ENCODE results near the gene ANKRD45.
"Not testable (repeated sequence)": the region's sequence is repeated elsewhere in the genome, so short reads cannot be mapped to it uniquely, and the experiment has no call there.

ANKRD45 gene, protein sequence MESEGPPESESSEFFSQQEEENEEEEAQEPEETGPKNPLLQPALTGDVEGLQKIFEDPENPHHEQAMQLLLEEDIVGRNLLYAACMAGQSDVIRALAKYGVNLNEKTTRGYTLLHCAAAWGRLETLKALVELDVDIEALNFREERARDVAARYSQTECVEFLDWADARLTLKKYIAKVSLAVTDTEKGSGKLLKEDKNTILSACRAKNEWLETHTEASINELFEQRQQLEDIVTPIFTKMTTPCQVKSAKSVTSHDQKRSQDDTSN

DNA sequence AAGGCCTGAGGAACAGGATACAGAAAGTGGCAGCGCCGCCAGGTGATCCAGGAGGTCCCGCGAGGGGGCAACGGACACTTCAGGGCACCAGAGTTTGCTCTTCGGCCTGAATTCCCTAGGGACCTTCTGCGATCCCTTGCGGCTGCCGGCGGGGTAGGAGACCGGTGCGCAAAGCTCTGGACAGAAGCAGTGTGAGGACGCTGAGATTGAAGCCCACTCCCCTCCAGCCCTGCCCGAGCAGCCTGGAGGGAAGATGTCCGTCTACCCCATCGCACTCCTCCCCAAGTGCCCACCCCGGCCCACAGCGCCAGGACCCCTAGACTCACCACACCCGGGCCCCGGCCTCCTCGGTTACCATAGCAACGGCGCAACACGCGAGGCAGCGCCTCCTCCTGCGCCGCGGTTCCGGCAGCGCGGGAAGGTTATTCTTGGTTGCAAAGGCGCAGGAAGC lies at the start of gene ANKRD45:
Gene ANKRD45 (minus strand): TSS at position 361 of the 451 bp plus-strand sequence. CDS start 10,433 bp downstream, outside the sequence.
- DNase-seq (ENCODE audit: low read depth in 2 of 3, low spot score in 2 of 3): peak in 2 of 3 experiments; percentile 8 to 11

DNA sequence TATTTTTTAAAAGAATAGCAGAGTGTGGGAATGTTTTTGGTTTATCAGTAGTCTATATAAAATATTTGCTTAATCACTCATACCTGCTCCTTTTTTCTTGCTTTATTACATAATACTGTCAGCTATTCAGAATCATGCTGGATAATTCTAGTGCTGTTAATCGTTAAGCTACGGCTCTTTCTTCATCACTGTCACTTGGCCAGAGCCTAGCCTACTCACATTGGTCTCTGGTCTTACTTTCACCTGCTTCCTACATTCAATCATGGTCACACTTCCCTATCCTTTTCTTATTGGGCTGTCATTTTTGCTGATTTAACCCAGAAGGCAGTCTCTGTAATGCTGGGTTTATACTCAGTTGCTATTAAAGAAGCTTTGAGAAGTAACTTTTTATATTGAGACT lies 47.6 kb upstream of the ANKRD45 start:
- no peak for DNase-seq (ENCODE audit: low read depth in 2 of 3, low spot score in 2 of 3)

DNA sequence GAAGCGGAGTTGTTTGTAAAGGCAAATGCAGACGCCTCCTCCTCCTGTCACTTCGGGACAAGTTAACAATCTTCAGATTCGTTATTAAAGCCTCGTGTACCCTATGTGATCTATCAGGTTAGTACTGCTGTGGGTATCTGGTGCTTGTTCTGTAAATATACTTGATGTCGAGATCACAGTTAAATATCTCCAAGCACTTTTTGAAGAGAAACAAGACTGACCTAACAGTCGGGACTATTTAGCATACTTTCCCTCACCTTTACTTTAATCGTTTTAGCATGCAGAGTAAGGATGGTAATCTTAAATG lies 45.8 kb upstream of the ANKRD45 start:
- DNase-seq (ENCODE audit: low read depth in 2 of 3, low spot score in 2 of 3): no peak

DNA sequence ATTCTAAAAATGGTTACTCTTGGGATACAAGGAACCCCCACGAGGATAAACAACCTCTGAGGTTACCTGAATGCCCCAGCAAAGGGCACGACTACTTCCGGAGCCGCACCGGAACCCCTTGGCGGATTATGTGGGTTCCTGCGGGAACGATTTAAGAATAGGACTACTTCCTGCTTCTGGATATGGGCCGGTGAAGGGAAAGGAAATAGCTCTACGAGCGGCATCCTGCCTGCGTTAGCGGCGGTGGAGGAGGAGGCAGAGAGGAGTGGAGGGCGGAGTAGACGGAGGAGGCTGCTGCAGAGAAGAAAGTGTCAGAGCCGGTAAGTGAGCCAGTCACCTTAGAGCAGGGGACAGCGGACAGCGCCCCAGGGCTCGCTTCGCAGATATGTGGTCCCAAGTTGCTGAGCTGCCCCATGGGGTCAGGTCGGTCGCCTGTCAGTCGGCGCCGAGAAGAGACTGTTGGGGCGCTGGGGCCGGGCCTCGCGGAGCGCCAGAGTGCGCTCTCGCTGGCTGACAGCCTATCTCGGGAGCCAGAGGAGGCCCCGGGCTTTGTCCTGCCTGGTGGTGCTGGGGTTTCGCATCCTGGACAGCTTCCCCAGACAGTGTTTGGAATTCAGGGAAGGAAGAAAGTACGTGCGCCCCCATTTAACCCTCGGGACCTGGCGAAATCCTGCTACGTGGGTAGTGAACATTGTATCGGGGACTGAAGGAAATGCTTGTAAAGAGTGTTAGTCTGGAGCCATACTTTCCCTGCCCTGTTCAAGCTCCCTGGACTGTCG lies 45.3 kb upstream of the ANKRD45 start, which contains the start of gene KLHL20:
Gene KLHL20 (plus strand): TSS at position 223 of the 779 bp plus-strand sequence. CDS start 1,063 bp downstream, outside the sequence.
- peak; percentile 45 to 69 (median 69) for DNase-seq (ENCODE audit: low read depth in 2 of 3, low spot score in 2 of 3)

DNA sequence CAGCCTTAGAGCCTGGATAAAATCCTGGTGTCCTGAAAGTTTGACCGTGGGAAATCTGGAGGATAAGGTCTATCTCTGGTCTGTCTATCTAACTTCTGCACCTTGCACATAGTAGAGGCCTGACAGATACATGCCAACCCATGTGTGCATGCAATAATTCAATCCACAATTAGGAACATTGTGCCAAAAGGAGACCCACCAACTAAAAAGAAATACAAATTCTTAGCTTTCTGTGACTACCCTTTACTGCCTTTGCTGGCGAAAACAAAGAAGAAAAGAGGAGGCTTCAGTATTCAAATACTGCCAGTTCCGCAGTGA lies 44.7 kb upstream of the ANKRD45 start:
- DNase-seq (ENCODE audit: low read depth in 2 of 3, low spot score in 2 of 3): no peak

DNA sequence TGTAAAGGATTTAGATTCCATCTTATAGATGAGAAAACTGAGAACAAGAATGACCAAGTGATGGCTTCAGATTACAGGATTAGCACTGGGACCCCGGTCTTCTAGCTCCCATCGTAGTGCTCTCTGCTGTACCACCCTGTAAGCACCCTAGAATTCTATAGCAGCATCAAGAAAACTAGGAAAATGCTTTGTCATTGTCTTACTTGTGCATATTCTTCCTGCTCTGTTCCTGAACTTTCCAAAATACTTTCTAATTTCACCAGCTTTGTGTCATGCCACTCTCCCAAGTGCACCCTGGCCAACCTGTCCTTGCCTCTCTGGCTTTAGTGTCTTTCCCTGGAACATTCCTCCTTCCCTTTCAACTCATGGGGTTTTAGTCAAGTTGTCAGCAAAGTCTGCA lies 39.1 kb upstream of the ANKRD45 start:
- no peak for DNase-seq (ENCODE audit: low read depth in 2 of 3, low spot score in 2 of 3)

DNA sequence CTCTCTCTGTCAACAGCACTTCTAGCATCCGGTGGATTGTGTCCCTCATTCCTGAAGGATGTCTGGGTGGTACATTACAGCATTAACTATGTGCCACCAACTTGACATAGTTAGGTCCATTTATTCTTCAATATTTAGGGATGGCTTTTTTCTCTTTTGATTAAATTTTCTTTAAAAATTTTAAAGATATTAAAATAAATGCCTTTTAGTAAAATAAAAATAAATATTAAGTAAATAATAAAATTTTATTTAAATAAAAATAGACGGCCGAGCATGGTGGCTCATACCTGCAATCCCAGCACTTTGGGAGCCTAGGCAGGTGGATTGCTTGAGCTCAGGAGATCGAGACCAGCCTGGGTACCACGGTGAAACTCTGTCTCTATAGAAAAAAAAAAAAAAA lies 35.5 kb upstream of the ANKRD45 start:
- DNase-seq (ENCODE audit: low read depth in 2 of 3, low spot score in 2 of 3): no peak

DNA sequence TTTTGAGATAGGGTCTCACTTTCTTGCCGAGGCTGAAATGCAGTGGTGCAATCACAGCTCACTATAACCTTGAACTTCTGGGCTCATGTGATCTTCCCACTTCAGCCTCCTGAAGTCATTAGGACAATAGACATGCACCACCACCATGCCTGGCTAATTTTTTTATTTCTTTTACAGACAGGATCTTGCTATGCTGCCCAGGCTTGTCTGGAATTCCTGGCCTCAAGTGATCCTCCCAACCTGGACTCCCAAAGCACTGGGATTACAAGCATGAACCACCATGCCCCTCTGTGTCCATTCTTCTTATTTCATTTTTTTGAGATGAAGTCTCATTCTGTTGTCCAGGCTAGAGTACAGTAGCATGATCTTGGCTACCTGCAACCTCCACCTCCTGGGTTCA lies 33.1 kb upstream of the ANKRD45 start:
- no peak for DNase-seq (ENCODE audit: low read depth in 2 of 3, low spot score in 2 of 3)

DNA sequence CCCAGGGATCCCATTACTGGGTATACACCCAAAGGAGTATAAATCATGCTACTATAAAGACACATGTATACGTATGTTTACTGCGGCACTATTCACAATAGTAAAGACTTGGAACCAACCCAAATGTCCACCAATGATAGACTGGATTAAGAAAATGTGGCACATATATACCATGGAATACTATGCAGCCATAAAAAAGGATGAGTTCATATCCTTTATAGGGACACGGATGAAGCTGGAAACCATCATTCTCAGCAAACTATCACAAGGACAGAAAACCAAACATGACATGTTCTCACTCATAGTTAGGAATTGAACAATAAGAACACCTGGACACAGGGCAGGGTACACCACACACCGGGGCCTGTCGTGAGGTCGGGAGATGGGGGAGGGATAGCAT lies 31.6 kb upstream of the ANKRD45 start:
- not testable (repeated sequence) for DNase-seq (ENCODE audit: low read depth in 2 of 3, low spot score in 2 of 3)

DNA sequence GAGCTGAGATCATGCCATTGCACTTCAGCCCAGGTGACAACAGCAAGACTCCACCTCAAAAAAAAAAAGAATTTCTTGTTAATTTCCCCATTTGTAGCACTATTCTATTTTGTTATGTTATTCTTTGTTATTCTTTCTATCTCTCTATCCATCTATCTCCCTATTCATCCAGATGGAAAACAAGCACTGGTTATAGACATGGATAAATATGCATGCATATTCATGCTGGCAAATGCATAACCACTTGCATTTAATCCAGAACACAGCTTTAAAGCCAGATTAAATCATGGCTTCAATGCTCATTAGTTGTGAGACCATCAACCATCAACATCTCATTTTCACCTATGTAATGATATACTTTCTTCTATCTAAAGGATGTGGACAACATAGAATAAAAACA lies 23.6 kb upstream of the ANKRD45 start:
- no peak for DNase-seq (ENCODE audit: low read depth in 2 of 3, low spot score in 2 of 3)

DNA sequence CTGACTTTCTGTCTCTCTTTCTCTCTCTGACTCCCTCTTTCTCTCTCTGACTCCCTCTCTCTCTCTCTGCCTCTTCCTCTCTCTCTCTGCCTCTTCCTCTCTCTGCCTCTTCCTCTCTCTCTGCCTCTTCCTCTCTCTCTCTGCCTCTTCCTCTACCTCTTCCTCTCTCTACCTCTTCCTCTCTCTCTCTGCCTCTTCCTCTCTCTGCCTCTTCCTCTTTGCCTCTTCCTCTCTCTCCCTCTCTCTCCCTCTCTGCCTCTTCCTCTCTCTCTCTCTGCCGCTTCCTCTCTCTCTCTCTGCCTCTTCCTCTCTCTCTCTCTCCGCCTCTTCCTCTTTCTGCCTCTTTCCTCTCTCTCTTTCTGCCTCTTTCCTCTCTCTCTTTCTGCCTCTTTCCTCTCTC lies 18.6 kb upstream of the ANKRD45 start:
- no peak for DNase-seq (ENCODE audit: low read depth in 2 of 3, low spot score in 2 of 3)

DNA sequence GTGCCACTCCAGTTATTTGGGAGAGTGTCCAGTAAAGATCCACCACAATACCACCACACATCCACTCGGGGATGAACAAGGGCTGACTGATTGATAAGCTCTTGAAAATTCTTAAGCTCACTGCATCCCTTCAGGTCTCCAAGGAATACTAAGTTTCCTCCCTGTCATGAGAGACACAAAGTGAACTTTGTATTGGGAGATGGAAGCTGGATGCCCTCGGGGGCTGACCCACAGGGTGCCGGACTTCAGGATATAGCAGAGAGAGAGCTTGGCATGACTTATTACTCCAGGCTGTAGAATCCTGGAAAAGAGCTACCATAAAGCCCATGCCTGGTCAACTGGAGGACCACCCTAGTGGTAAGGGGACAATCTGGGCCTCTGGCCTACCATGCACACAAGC lies 15.5 kb upstream of the ANKRD45 start:
- DNase-seq (ENCODE audit: low read depth in 2 of 3, low spot score in 2 of 3): not testable (repeated sequence)

DNA sequence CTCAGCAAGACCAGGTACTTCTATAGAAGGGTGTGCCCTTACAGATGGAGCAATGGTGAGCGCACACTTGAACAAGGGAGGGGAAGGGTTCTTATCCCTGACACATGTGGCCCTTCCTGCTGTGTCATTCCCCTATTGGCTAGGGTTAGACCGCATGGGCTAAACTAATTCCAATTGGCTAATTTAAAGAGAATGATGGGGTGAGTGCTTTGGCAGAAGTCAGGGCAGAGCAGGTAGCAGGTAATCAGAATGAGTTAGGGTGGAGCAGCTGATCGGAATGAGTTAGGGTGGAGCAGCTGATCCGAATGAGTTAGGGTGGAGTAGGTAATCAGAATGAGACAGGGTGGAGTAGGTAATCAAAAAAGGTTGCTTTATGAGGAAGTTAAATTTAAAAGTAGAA lies 14.2 kb upstream of the ANKRD45 start:
- DNase-seq (ENCODE audit: low read depth in 2 of 3, low spot score in 2 of 3): not testable (repeated sequence)

DNA sequence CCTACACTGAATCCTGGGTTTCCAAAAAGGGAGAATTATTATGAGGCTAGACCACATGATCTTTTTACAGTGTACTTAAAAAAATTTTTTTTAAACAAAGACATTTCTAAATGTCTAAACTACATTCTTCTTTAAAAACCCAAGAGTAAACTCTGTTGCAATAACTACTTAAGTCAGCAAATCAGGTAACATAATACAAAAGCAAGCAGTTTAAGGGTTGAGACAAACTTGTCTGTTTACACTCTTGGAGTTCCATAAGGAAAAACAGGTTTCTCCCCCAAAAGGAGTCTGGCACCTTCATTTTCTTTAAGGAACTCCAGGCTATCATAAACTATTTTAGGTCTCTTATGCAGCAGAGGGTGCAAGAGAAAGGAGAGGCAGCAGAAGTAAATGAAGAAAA lies 12.5 kb upstream of the ANKRD45 start:
- no peak for DNase-seq (ENCODE audit: low read depth in 2 of 3, low spot score in 2 of 3)

DNA sequence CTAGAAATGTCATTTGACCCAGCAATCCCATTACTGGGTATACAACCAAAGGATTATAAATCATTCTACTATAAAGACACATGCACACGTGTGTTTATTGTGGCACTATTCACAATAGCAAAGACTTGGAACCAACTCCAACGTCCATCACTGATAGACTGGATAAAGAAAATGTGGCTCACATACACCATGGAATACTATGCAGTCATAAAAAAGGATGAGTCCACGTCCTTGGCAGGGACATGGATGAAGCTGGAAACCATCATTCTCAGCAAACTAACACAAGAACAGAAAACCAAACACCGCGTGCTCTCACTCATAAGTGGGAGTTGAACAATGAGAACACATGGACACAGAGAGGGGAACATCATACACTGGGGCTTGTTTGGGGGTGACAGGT lies 10.5 kb upstream of the ANKRD45 start:
- not testable (repeated sequence) for DNase-seq (ENCODE audit: low read depth in 2 of 3, low spot score in 2 of 3)

DNA sequence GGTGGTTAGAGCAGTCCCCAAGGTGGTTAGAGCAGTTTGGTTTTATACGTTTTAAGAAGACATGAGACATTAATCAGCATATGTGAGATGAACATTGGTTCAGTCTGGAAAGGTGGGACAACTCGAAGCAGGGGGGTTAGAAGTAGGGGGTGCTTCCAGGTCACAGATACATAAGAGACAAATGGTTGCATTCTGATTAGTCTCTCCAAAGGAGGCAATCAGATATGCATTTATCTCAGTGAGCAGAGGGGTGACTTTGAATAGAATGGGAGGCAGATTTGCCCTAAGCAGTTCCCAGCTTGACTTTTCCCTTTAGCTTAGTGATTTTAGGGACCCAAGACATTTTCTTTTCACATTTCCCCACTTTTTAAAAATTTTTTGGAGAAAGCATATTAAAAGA lies 4.8 kb upstream of the ANKRD45 start:
- DNase-seq (ENCODE audit: low read depth in 2 of 3, low spot score in 2 of 3): not testable (repeated sequence)

DNA sequence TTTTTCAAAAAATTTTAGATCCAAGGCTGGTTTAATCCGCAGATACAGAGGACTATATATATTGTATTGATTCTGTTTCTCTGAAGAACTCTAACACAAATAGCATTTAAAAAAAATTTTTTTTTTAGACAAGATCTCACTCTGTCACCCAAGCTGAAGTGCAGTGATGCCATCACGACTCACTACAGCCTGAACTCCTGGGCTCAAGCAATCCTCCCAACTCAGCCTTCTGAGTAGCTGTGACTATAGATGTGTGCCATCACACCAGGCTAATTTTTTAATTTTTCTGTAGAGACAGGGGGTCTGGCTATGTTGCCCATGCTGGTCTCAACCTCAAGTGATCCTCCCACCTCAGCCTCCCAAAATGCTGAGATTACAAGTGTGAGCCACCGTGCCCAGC lies 3.0 kb downstream of the ANKRD45 start:
- no peak for DNase-seq (ENCODE audit: low read depth in 2 of 3, low spot score in 2 of 3)

DNA sequence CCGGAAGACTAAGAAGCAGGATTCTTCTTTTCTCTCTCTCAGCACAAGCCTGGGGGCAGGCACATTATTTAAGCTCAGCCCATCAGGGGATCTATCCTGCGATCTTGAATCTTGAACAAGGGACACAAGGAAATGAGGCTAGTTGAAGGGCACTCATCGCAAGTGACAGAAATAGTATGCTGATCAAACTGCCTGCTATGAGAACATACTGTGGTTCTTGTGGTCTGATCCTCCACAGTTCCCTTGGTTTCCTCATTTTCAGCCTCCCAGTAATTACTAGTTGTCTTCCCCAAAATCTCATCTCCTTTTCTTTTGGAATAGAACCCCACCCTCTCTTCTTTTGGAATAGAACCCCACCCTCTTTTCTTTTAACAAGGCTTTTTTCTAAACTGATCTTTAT lies 6.5 kb downstream of the ANKRD45 start:
- no peak for DNase-seq (ENCODE audit: low read depth in 2 of 3, low spot score in 2 of 3)

DNA sequence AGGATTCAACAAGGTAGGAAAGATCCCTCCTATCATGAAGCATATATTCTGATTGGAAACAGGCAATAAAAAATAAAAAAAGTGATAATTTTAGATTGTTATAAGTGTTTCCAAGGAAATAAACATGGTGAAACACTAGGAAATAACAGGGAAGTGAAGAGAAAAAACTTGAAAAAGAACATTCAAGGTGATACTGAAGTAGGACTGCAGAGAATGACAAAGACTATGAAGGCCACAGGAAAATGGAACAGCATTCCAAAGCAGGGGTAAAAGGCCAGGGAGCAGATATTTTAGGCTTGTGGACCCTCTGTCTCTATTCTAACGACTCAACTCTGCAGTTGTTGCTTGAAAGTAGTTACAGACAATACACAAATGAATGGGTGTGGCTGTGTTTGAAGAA lies 7.9 kb downstream of the ANKRD45 start:
- no peak for DNase-seq (ENCODE audit: low read depth in 2 of 3, low spot score in 2 of 3)

DNA sequence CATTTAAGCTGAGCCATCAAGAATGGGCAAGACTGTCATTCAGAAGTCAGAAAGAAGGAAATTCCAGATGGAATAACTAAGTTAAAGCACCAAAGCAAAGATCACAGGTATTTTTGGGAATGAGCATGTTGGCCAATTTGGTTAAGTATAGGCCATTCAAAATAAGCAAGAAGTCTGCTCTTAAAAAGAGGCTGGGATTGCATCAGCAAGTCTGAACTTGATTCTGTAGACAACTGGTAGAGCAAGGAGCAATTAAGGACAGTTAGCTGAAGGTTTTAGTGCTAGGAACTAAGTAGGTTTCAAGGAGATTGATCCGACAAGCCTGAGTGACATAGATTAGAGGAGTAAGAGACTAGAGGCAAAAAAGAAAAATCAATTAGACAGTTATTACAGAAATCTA lies 8.4 kb downstream of the ANKRD45 start:
- no peak for DNase-seq (ENCODE audit: low read depth in 2 of 3, low spot score in 2 of 3)

DNA sequence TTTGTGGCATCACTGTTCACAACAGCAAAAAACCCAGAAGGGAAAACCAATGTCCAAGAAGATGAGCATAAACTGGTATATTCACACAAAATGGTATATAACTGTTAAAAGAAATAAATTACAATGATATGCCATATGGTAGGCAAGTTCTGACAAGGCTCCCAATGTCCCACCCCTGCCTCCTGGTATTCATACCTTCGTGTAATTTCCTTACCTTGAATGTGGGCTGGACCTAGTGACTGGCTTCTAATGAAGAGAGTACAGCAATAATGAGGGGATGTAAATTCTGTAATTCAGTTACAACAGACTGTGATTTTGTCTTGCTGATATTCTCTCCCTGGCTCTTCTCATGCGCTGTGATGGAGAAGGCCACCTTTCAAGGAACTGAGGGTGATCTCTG lies 9.3 kb downstream of the ANKRD45 start:
- no peak for DNase-seq (ENCODE audit: low read depth in 2 of 3, low spot score in 2 of 3)

DNA sequence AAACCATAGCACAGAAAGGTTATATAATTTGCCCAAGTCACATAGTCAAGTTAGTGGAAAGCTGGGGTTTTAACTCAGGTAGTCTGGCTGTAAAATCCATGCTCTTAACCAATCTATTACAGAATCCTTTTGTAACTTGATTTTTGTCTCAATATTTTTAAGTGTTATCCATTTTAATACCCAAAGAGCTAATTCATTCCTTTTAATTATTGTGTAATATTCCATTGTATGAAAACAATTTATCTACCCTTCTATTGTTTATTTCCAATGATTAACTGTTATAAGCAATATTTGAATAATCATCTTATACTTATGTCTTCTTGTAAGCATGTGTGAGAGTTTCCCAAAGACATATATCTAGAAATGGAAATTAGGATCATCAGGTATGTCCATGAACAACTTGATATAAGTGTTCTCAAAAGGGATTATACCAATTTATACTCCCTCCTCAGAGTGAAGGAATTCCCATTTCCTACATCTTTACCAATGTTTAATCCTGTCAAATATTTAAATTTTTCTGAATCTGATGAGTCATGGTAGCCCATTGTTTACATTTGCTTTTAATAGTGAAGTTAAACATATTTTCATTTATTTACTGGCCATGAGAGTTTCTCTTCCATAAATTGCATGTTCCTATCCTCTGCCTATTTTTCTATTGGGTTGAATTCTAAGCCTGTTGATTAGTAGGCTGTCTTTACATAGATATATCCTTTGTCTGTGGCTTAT lies 20.6 kb downstream of the ANKRD45 start:
- no peak for DNase-seq (ENCODE audit: low read depth in 2 of 3, low spot score in 2 of 3)

Measured in activated CD8-positive, alpha-beta memory T cell treated with anti-CD3 and anti-CD28 coated beads for 48 hours (primary cell).